Adrenal gland (tissue), 12 donors: ENCODE data around the gene COPS3. TPM values are rescaled to one million over a fixed set of nuclear protein-coding genes. Genes with fewer than 3 reads are reported as not detected.

Source experiments
- DNase-seq, 7 donors: peaks; one replicate each; pipeline ENCODE4 v3.0.0-alpha.2; 2019 to 2020
- H3K27ac ChIP-seq, 5 donors: fragments of 200-600 bp; sonication (generic) in 4 of 5; 1 replicate in 3 of 5; 2 replicates in 2 of 5; pipeline versions ENCODE4 v1.5.1 to v1.8.0; 2016 to 2020; ENCODE audit warnings: mild to moderate bottlenecking in 1 of 5
- H3K27me3 ChIP-seq: fragments of 200-600 bp; 2 replicates; pipeline ENCODE4 v1.8.0; 2021
- H3K36me3 ChIP-seq, 2 donors: fragments of 200-600 bp; replicated peaks in 1 of 2; 1 replicate in 1 of 2; 2 replicates in 1 of 2; pipeline versions ENCODE4 v1.5.1 to v1.8.0; 2018 to 2022
- H3K4me1 ChIP-seq, 2 donors: fragments of 200-600 bp; replicated peaks in 1 of 2; 1 replicate in 1 of 2; 2 replicates in 1 of 2; pipeline versions ENCODE4 v1.5.1 to v1.8.0; 2018 to 2021
- H3K4me3 ChIP-seq, 4 donors: fragments of 200-600 bp; sonication (generic) in 3 of 4; one replicate each; pipeline ENCODE4 v1.5.1; 2016 to 2018
- H3K9me3 ChIP-seq, 3 donors: fragments of 200-600 bp; sonication (generic) in 1 of 3; replicated peaks in 1 of 3; 1 replicate in 2 of 3; 2 replicates in 1 of 3; pipeline versions ENCODE4 v1.5.1 to v1.8.0; 2016 to 2021
- CTCF ChIP-seq, 6 experiments: fragments of 450-650 bp in 4 of 6; fragments of 200-600 bp in 2 of 6; sonication (generic) in 1 of 6; IDR thresholded peaks; 1 replicate in 5 of 6; 2 replicates in 1 of 6; pipeline versions ENCODE4 v1.5.1 to v1.8.0; 2016 to 2021; ENCODE audit warnings: antibody characterized with exemption in 6 of 6, mild to moderate bottlenecking in 2 of 6, moderate library complexity in 1 of 6
- POLR2A ChIP-seq, 2 donors: fragments of 450-650 bp; IDR thresholded peaks; one replicate each; pipeline ENCODE4 v1.6.1; 2017; ENCODE audit warnings: antibody characterized with exemption in 2 of 2, mild to moderate bottlenecking in 2 of 2, moderate library complexity in 1 of 2
- WGBS, 4 donors: extraction: QIAGEN DNeasy Blood & Tissue Kit in 2 of 4; methylation state at CpG; one replicate each; pipeline versions ENCODE4 v1.1.5 to v1.1.7; 2013 to 2017; 5-methylcytosine and 5-hydroxymethylcytosine counted together
- intact Hi-C, 2 donors: fragments of 100-400 bp; cut with DNase I; formaldehyde crosslinking; loops; one replicate each; pipeline versions ENCODE4 v1.14.1 to v1.15.0; 2022 to 2023
- polyA plus RNA-seq, 3 donors: library from polyadenylated mRNA; stranded (reverse); fragments of 200-250 nt in 2 of 3; fragments of 350-450 nt in 1 of 3; fragmentation: Illumina TruSeq in 1 of 3; extraction: RNeasy Lipid Tissue Mini Kit (QIAGEN cat#74804) in 1 of 3; gene quantifications; one replicate each; pipeline ENCODE4 v1.2.3, GENCODE V29; 2013 to 2014
- total RNA-seq, 9 donors: library from RNA; depleted of rRNA in 4 of 9; stranded (reverse); fragments of >200 nt in 4 of 9; fragments of 120-200 nt in 1 of 9; fragmentation: NEBNext Ultra II Directional in 1 of 9; extraction: Animal tissue kit (Norgen Biotek cat#: 25700) in 1 of 9; gene quantifications; one replicate each; pipeline versions ENCODE4 v1.1.0 to v1.2.4, GENCODE V29; 2013 to 2023
- donor health status: healthy with polysubstance abuse.
- donor health status: Bipolar disorder and iron deficiency.
- donor health status: DM: yes; HTN: yes; CAD: no.
- donor health status: DM: no; HTN: no; CAD: no.
- donor health status: DM: no; HTN: no; CAD: no.
- donor health status: DM: yes; HTN: yes; CAD: no.

Gene COPS3
- total and polyA plus RNA-seq, 12 donors = 18.7 to 140 (median 52.3) TPM

- no peak for TF ChIP-seq POLR2A (IDR thresholded peaks at IDR 0.05)
- no peak for TF ChIP-seq CTCF (IDR thresholded peaks at IDR 0.05)
- intact Hi-C loops = no loop called here
- no peak overlapping the region for H3K27ac ChIP-seq
These were observed 51.3 kb downstream of the COPS3 start for GRCh38 chr17:17229416-17230384.

GRCh38 chr17:17228521-17229279, 52.3 kb downstream of the COPS3 start:
- WGBS, 4 donors = 88 to 94% (median 90%) methylated on average over 13 to 17 of the region's 17 CpGs
- peak in 6 of 7 donors; percentile 50 to 68 (median 60) for DNase-seq

More at GRCh38 chr17:17229416-17230384, 51.3 kb downstream of the COPS3 start:
- no peak overlapping the region for H3K4me3 ChIP-seq
- H3K36me3 ChIP-seq = peaks cover 0 to 77% of the 10 kb centered on the region in 2 donors
- no peaks in the 10 kb centered on the region for H3K9me3 ChIP-seq
- H3K27me3 ChIP-seq = no peaks in the 10 kb centered on the region
- DNase-seq = peak in 1 of 7 donors; percentile 54
- H3K4me1 ChIP-seq = peaks cover 0 to 9% of the 10 kb centered on the region in 2 donors
- WGBS, 4 donors = 75 to 83% (median 79%) methylated on average over 24 to 26 of the region's 26 CpGs

GRCh38 chr17:17227608-17228520, 53.2 kb downstream of the COPS3 start:
- H3K36me3 ChIP-seq = peaks cover 0 to 96% of the 10 kb centered on the region in 2 donors
- H3K27me3 ChIP-seq = no peaks in the 10 kb centered on the region
- no peak for TF ChIP-seq CTCF (IDR thresholded peaks at IDR 0.05)
- no peak for TF ChIP-seq POLR2A (IDR thresholded peaks at IDR 0.05)
- intact Hi-C loops = no loop called here
- H3K4me1 ChIP-seq = no peaks in the 10 kb centered on the region
- H3K9me3 ChIP-seq = no peaks in the 10 kb centered on the region
- H3K27ac ChIP-seq = no peak overlapping the region
- 87 to 97% (median 90%) methylated on average over 7 to 25 of the region's 25 CpGs for WGBS, 4 donors
- DNase-seq = peak in 2 of 7 donors; percentile 48 to 69
- no peak overlapping the region for H3K4me3 ChIP-seq

More at GRCh38 chr17:17228521-17229279, 52.3 kb downstream of the COPS3 start:
- TF ChIP-seq CTCF (IDR thresholded peaks at IDR 0.05) (no peak), POLR2A (IDR thresholded peaks at IDR 0.05) (no peak)
- peaks cover 0 to 87% of the 10 kb centered on the region in 2 donors for H3K36me3 ChIP-seq
- H3K27me3 ChIP-seq = no peaks in the 10 kb centered on the region
- no peak overlapping the region for H3K4me3 ChIP-seq
- no peak overlapping the region for H3K27ac ChIP-seq
- intact Hi-C loops = no loop called here
- H3K9me3 ChIP-seq = no peaks in the 10 kb centered on the region
- peaks cover 0 to under 1% of the 10 kb centered on the region in 2 donors for H3K4me1 ChIP-seq
